Right hindlimb (tissue), 1 donor: ENCODE data around the gene HNRNPK.
"Not testable (repeated sequence)": the region's sequence is repeated elsewhere in the genome, so short reads cannot be mapped to it uniquely, and the experiment has no call there.

Source experiments
- DNase-seq: peaks from one replicate; pipeline ENCODE4 v3.0.0-alpha.2; 2018

HNRNPK gene

DNA sequence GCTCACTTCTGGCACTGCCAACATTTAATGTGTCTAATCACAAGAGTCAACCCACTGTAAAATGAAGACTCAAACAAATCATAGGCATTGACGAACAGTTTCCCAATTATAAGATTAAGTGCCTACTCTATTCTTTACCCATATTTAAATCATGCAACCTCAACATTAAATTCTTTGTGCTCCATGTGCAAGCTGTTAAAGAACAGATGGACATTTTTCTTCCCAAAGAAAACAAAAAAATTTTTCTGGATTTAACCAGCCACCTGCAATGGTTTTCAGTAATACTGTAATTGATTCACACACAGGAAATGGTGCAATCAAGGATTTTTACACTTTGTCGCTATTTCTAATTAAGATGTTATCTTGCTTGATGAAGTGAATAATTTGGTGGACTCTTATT lies 3.6 kb downstream of the HNRNPK start:
- no peak for DNase-seq

DNA sequence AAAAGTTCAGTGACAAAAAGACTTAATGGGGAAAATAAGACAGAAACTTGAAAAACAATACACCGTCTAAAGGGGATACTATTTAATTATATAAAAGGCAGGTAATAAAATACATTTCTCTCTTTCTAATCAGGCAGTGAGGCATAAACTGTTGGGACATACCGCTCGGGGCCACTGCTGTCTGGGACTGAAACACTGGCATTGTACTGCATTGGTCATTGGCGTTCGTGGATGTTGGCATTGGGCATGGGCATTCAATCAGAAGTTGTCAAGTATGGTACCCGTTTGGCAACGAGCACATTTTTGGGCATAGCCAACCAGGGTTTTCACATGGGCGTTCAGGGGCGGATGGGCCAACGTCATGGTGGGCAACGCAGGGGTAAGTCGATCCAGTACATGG lies 4.7 kb downstream of the HNRNPK start:
- DNase-seq = no peak

DNA sequence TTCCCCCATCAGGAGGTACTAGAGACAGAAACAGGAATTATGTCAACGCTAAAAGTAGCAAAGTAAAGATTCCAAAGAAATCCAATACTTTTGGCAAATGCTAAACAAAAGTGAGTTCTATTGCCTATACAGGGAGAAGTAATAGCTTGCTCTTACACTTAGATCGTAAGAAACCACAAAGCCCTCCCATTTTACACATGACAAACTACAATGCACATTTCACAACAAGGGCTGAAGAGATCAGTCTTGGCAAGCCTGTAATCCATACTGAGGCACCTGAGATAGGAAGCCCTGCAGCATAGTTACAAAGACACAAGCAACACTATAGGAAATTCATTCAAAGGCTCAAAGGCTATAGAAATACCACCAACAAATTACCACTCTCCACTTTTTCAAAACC lies 7.7 kb downstream of the HNRNPK start:
- no peak for DNase-seq

DNA sequence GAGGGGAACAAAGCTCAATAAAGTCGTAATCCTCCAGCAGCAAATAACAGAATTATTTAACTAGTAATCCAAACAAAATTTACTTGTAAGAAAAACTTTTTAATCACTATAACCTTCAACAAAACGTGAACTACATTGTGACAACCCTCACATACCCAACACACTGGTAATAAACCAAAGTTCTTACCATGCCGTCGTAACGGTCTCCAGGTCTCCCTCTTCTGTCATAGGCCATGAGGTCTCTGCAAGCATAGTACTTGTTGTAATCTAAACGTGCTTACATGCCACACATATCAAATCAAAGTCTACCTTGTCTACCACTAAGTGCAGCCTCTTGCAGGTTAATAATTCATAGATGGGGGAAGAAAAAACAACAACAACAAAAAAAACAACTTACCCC lies 8.5 kb downstream of the HNRNPK start:
- no peak for DNase-seq

DNA sequence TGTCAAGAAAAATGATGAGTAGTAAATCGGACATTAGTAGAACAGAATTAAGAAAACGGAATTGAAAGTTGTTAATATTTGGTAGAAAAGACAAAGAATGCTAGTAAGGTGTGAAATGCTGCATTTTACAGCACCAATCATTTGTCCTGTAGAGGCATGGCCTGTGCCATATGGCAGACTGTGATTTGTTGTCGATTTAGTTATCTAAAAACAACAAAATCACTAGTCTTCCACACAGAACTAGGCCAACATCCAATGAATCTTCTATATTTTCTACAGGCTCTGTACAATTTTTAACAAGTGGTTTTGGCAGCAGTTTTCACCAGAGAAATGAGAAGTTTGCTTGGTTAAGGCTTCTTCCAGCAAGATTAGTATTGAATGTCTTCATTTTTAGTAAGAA lies 10.4 kb downstream of the HNRNPK start:
- no peak for DNase-seq

DNA sequence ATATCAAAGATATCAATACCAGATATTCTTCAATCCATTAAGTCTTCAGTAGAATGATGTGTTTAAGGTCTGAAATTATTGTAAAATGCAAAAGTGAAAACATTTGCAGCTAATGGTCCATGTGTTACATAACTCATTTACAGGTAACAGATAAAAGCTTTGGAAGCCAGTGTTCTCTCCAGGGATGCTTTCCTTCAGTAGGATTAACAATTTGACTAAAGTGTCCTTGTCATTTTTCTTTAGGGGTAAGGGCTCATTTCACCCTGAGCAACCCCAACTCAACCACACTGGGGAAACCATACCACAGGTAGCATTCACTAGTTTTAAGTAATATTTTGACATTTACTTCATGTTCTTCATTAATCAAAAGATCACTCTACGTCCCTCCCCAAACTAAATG lies 12.9 kb downstream of the HNRNPK start:
- DNase-seq = no peak

DNA sequence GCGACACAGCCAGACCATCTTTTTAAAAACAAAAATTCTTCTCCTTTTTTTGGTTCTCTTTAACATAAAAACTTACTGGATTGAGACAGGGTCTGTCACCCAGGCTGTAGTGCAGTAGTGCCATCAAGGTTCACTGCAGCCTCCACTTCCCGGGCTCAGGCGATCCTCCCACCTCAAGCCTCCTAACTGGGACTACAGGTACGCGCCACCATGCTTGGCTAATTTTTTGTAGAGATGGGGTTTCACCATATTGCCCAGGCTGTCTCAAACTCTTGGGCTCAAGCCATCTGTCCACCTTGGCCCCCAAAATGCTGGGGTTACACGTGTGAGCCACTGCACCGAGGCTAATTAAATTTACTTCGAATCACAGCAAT lies 13.8 kb downstream of the HNRNPK start:
- no peak for DNase-seq

DNA sequence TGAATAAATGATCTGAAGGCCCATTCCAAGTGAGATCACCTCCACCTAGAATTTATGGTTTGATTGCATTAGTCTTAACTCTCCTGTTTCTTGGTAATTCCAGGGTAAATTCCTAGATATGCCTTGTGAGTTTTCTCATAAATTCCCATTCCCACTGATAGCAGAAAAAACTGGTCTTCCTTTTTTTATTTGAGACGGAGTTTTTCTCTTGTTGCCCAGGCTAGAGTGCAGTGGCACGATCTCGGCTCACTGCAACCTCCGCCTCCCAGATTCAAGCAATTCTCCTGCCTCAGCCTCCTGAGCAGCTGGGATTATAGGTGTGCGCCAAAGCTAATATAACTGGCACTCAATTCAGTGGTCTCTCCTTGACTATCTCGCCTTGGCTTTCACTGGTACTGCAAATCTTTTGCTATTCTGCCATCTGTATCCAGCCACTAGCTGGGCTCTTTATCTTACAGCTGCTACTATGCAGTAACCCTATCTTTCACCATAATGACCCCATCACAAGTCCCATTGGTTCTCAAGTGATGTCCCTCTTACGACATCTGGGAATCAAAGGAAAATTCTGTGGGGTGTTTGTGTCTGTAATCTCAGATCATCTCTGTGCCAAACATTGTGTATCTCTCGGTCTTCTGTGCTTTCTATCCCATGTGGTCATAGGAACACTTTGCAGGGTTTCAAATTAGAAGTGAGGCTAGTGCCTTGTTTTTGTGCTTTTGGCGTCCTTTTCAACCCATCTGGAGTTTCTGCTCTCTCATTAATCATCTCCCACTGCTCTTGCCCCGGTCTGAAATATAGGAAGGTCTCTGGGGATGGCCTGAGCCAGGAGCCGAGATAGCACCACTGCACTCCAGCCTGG lies 14.4 kb downstream of the HNRNPK start:
- DNase-seq = no peak

DNA sequence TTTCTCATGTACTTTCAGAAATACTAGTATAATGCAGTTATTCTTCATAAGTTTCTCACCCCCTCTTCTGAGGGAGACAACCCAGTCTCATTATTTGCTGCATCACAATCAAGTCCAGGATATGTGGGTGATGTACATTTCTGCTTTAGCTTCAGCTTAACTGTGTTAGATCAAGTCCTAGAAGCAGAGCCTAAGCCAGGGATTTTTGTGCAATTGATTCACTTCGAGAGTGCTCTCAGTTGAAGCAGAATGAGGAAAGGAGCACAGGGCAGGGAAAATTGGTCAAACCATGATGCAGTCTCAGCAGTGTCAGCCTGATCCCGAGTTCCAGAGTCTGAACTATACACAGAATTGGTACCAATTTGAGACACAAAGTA lies 15.1 kb downstream of the HNRNPK start:
- no peak for DNase-seq

DNA sequence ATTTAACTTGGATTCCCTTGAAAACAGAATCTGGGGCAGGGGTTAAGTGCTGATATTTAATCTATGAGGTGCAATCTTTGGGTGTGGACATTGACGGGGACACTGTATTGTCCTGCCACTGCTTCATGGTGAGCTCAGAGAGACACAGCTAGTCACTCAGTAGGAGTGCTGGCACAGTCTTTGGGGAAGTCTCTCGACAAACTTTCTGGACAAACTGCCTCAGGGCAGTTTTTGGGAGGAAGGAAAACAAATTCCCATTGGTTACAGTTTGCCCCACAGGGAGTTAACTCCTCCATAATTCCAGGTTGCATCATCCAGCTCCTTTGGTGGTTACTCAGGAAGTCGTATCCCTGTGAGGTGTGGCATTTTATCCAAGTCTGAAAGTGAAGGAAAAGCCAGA lies 17.9 kb downstream of the HNRNPK start:
- DNase-seq = no peak

DNA sequence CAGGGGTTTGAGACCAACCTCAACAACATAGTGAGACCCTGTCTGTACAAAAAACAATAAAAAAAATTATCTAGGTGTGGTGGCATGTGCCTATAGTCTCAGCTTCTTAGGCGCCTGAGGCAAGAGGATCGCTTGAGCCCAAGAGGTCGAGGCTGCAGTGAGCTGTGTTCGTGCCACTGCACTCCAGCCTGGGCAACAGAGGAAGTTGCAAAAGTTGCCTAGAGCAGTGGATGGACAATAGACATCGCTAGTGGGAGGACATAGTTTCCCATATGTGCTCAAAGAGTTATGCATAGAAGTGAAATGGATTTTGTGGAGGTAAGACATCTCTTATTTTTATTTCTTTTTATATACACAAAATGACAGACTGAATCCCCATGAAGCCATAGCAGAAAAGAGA lies 19.0 kb downstream of the HNRNPK start:
- DNase-seq = no peak

DNA sequence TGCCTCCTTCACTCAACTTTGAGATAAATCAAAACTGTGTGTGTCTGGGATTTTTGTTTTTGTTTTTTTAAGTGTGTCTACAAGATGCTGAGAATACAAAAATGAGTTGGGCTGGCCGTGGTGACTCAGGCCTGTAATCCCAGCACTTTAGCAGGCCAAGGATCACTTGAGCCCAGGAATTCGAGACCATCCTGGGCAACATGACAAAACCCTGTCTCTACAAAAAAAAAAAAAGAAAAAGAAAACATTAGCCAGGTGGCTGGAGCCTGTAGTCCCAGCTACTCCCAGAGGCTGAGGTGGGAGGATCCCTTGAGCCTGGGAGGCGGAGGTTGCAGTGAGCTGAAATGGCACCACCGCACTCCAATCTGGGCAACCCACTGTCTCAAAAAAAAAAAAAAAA lies 21.0 kb downstream of the HNRNPK start:
- no peak for DNase-seq

DNA sequence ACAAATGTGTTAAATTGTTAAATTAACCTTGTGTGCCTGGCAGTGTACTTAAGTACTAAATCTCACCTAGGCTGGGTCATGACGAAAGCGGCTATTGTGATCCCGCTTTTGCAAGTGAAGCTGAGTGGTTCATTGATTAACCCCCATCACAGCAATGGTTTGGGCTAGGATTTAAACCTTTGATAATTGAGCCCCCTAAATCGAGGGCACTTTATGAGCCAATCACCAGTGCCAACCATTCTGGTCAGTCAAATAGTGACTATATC lies 22.8 kb downstream of the HNRNPK start:
- no peak for DNase-seq

DNA sequence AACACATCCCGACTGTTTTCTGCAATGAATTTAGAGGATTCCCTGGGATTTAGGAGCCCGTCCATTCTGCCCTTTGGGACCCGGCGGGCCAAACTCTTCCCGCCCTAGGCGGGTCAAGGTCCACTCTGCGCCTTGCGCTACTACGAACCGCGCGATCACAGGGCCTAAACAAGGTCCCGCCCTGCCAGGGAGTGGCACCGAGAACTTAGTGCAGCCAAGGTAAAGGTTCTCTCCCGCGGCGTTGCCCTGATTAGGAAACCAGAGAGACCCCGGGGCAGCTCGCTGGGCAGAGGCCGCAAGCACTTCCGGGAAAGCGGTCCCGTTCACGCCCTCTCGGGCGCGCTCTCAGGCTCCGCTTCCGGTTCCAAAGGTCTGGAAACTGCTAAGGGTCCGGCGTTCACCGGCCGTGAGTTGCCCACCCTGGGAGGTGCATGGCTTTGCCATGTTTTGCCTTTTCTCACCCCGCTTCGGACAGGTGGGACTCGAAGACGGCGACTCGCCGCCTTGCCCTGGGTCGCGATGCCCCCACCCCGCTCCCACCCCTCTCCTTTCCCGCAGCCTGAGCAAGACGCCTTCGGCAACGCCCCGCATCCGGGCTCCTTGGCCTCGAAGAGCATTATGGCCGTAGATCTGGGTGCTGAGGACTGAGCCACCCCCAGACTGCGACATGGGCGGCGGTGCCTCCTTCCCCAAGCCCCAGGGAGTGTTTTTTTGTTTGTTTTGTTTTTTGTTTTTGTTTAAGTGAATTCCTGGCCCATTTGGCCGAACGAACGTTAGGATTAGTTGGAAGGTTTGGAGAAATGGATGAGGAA lies 23.4 kb downstream of the HNRNPK start:
- peak; percentile 88 for DNase-seq

DNA sequence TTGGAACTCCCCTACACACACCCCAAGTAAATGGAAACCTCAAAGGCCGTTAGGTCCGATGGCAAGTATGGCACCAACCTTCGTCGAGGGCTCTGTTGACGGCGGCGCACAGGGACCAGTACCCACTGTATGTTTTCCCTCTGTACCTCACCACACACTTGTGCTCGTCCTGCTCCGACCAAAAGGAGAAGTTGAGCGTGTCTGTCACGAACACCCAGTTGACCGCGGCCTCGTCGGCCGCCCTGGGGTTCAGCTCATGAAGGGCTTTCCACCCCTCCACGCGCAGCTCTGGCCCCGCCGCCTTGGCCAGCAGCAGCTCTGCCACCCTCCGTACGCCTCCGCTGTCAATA lies 24.0 kb downstream of the HNRNPK start:
- DNase-seq = no peak

DNA sequence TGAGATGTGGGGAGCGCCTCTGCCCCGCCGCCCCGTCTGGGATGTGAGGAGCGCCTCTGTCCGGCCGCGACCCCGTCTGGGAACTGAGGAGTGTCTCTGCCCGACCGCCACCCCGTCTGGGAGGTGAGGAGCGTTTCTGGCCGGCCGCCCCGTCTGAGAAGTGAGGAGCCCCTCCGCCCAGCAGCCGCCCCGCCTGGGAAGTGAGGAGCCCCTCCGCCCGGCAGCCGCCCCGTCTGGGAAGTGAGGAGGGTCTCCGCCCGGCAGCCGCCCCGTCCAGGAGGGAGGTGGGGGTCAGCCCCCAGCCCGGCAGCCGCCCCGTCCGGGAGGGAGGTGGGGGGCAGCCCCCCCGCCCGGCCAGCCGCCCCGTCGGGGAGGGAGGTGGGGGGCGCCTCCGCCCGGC lies 31.9 kb downstream of the HNRNPK start:
- not testable (repeated sequence) for DNase-seq

DNA sequence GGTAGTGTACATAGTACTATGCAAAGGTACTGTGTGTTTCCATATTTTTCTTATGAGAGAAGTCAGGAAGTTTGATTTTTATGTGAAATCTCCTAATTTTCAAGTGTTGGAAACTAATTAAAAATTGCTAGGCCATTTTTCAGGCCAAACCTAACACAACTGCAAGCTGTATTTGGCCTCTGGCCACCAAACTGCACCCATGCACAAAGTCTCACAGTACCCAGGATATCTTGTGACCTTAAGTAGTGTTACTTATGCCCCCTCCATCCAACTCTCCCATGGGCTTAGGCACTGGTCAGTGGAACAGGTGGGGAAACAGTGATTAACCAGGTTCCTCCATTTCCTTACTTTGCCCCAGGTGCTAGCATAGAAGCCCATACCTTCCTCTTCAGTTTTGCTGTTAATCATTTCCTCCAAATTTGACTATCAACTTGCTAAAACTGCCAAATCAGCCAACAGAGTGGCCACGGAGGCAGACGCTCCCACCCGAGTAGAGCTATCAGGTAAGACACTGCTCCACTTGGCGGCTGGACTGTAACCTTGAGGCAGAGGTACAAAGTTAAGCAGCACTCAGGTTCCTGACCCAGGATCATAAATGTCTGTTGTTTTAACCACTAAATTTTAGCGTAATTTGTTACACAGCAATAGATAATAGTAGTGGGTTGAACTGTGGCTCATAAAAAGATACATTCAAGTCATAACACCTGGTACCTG lies 39.3 kb downstream of the HNRNPK start:
- no peak for DNase-seq

DNA sequence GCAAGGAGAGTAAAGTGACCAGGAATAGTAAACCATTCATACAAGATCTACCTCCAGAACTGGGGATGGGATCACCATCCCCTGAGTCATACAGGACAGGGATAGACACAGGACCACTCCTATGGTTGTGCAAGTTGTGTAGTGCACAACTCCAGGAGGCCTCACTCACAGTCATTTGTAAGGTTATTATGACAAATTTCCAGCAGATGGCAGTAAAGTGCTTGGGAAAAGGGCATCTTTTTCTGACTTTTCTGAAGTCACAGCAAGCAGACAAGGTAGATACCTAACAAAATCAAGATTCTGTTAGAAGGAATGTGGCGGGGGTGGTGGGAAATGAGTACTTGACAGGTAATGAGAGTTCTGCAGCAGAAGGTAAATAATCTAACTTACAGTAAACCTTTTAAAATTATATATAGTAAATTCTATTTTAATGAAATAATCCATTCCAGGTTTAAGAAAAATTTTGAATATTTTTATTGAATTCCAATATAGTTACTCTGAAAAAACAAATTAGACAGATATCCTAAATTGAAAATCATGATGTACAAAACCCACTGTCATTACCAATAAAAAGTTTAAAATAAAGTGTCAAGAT lies 42.1 kb downstream of the HNRNPK start:
- no peak for DNase-seq

DNA sequence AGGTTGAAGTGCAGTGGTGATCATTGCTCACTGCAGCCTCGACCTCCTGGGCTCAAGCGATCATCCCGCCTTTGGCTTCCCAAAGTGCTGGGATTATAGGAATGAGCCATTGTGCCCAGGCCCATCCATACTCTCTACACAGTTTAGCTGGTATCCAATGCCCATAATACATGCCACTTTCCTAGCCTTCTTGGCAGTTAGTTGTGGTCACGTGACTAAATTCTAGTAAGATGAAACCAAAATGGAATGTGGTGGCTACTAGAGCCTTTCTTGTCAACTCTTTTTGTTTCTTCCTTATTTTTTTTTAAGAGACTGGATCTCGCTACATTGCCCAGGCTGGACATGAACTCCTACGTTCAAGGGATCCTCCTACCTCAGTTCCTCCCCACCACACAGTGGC lies 43.5 kb downstream of the HNRNPK start:
- no peak for DNase-seq

DNA sequence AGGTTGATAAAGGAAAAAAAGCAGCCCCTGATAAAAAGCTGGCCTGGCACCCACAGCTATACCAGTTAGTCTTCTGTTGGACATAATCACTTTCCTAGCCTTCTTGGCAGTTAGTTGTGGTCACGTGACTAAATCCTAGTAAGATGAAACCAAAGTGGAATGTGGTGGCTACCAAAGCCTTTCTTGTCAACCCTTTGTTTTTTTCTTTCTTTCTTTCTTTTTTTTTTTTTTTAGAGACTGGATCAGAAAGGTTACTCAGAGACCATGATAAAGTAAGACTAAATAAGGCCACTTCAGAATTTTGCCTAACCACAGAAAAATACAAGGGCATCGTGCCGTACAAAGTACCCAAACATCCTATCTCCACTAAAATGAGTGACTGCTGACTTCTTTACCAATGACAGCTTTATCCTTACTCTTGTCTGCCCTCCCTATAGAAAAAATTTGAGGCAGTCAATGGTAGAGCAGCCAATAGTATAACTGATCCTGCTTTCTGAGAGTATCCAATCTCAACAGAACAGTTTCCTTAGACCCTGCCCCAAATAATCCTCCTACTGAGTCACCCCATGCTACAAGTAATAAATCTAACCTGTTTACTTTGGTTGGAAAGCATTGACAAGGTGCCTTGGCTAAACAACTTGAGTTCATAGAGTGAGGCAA lies 44.6 kb downstream of the HNRNPK start:
- DNase-seq = no peak

DNA sequence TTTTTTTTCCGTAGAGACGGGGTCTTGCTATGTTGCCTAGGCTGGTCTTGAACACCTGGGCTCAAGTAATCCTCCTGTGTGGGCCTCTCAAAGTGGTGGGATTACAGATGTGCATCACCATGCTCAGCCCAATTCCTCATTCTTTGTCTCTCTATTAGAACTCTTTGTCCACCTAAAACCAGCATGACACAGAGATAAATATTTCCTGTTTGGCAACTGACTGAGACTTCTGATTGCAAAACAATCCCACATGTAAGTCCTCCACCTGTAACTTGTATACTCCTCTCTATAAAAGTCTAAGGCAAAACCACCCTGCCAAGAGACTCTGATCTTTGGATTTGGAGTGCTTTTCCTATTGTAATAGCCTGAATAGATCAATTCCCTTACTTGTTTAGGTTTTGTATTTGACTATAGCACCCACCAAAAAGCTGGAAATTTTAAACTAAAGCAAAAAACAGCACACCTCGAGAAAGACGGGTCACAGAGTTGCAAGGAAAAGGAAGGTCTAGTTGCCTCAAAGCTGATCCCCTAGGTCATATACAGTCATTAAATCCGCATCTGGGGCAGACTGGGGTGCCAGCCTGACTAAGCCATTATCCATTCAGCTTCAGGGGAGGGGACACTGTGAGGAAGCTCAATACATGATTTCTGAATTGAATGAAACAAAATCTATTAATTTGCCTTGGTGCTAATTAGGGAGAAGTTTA lies 45.3 kb downstream of the HNRNPK start:
- DNase-seq = no peak

DNA sequence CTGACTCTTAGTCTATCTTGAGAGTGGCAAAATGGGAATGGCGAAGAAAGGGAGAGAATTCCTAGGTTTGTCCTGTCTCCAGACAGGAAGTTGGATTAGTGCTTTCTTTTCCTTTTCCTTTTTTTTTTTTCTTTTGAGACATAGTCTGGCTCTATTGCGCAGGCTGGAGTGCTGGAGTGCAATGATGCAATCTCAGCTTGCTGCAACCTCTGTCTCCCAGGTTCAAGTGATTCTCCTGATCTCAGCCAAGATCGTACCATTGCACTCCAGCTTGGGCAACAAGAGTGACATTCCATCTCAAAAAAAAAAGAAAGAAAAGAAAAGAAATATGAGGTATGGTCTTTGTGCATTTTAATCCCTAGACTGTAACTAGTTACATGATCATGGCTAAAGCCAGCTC lies 46.2 kb downstream of the HNRNPK start:
- no peak for DNase-seq

DNA sequence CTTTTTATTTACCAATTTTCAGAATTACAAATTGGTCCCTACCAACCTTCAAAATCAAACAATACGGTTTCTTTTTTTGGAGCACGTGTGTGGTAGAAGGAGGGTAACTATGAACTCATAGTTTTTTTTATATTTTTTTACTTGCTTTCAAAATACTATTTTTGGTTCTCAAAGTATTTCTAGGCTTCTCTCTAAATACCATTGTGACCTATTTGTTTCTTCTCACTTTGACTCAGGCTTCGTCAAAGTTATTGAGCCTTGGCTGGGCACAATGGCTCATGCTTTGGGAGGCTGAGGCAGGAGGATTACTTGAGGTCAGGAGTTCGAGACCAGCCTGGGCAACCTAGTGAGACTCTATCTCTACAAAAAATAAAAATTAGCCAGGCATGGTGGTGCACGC lies 47.2 kb downstream of the HNRNPK start:
- no peak for DNase-seq
